Measurements from ENCODE around the gene DUSP14.
"Not testable (repeated sequence)": the region's sequence is repeated elsewhere in the genome, so short reads cannot be mapped to it uniquely, and the experiment has no call there.

DUSP14 gene

DNA sequence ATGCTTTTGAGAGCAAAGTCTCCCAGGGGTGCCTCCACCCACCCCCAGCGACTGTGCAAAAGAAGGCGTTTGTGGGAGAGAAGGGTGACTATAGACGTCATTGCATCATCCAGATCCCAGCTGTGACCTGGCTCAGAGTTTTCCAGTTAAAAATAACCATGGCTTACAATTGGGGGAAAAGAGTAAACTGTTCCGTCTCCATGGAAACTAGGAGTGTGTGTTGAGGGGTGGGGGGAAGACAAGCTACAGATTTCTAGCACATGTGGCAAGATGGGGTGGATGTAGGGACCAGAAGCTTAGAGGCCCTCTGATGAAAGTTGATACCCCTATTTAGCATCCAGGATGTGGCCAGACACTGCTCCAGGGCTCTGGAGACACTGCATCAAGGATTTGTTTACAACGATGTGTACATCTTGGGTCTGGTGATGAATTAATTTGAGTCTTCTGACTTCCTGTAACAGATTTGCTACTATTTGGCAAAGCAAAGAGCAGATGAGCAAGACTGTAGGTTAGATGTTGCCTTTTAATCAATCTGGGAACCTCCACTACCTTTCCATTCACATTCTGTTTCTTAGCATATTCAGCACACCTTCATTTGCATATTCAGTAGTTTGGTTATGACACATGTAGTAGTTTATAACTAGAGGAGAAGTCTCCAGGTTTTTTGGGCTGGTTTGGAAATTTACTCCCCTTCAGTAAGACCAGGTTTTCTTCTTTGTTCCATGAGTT lies 6.2 kb upstream of the DUSP14 start:
- peak; percentile 75 for DNase-seq (ENCODE audit: low spot score)

DNA sequence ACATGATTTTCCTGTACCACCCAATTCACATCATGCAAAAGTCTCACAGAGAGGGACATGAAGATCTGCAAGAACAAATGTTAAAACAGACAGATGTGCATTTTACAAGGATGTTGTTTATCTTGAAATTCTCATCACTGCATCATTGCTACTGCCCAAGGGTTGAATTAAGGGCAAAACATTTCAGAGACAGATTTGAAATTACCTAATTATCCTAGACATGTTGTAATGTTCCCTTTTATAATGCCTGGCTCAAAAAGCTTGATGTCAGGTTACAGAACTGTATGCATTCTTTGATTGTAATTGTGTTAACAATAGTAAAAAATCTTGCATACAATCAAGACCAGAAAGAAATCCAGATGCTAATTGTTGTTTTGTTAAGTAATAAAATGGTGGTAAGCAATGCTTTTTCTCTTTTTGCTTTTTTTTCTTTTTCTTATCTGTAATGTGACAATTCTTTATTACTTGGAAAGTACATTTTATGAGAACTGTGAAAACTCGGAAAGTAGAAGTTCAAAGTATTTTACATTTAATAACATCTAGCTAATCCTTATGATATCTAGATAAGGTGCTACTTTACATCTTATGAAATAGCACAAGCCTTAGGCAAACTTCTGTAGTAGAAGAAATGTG lies 3.6 kb upstream of the DUSP14 start:
- no peak for DNase-seq (ENCODE audit: low spot score)

DNA sequence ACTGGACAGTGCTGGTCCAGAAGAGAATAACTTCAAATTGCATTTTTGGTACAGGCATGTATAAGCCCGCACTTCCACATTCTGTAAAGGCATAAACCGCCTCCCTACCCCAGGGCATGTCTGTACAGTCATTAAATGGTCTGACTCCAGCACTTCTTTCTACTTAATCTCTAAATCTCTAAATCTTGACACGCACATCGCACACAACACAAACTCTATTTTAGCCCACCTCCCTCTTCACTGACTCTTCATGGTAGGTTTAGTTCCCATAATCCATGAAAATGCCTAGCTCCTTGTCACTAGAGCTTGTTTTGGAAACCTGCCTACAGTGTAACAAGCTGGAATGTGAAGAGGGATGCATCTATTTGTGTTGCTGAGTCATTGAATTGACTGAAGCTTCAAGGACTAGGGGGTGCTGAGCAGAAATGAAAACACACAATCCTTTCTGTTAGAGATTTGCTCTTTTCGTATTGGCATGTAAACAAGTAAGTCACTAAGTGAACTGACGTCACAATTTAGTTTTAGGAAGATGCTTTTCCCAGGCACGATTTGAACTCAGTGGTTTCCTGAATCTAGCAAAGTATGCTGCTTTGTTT lies 1.6 kb upstream of the DUSP14 start:
- DNase-seq (ENCODE audit: low spot score) = peak; percentile 80

DNA sequence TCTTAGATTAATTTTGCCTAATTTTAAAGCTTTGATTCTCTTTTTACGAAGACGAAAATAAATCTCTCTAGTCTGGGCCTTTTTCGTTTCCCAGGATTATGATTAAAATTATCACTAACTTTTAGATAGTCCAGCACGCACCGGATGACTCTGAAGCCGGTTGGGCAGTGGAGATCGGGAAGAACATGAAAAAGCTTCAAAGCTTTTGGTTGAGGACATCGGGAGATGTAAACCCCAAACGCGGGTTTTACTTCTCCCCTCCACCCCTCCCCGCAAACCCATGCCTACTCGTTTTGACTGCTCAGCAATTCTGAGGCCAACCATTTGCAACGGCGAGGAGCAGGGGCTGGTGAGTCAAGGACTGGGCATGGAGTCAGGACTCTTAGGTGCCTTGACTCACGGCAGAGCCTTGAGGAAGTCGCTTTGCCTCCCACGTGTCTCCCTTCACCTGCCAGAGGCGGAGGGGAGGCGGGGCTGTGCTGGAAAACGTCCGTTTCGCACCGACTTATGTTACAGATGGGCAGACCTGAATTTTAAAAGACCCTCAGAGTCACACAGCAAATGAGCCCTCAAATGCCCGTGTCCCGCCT lies 989 bp upstream of the DUSP14 start:
- DNase-seq (ENCODE audit: low spot score) = peak; percentile 83

DNA sequence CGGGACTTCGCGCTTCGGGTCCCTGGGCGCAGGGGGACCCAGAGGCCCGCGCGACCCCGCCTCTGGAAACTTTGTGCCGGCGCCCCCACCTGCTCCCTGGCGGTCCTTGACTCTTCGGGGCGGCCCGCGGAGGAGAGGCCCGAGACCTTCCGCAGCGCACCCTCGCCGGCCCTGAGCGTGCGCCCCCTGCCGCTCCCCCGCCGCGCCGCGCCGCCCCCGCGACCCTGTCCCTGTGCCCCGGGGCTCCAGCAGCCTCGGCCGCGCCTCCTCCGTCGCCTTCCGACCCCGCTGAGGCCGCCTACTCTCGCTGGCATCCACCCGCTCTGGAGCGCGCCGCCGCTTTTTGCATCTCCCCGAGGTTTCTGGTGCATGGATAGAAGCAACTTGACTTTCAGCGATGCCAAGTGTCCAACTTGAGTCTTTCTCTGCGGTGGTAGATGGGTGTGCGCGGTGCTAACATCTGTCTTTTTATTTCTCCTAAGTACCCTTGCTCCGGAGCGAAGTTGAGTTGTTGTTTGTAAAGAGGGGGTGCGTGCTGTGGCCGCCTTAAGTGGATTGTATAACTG lies 414 bp downstream of the DUSP14 start:
- peak; percentile 41 for DNase-seq (ENCODE audit: low spot score)

DNA sequence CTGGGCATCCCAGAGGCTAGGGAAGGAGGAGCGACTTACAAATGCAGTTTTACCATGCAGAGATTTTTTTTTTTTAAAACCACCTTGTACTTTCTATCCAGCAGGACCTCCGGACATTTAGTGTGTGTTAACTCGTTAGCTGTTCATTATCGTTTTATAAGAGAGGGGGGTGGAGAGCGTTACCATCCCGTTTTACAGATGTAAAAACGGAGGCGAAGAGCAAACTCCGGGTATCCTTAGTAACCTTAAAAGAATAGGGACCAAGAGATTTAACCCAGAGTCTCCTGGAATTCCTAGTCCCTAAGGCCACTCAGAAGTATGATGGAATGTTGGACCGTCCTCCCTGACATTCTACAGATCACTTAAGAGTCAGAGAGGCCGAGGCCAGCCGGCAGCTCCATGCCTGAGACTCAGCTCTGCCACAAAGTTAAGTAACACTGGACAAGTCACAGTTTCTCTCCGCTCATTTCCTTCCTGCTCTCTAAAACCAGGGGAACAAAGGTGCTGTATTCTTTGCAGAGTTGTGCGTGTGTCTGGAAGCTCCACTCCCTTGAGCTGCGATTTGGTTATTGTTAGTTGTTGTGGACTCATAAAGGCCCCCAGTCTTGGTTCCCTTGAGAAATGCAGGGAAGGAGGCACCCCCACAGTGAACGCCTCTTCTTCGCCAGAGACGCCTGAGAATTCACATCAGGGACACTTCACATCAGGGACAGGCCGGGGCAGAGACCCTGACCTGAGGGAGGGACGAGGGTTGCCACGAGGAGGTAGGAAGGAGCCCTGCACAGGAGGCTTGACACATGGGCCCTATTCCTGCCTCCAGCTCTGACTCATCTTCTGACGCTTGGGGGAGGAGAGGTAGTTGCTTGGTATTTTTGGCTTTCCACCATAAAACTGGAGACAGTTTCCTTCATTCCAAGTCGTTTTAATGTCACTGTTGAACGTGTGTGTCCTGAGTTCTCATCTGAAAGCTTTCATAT lies 1.2 kb downstream of the DUSP14 start:
- peak; percentile 83 for DNase-seq (ENCODE audit: low spot score)

DNA sequence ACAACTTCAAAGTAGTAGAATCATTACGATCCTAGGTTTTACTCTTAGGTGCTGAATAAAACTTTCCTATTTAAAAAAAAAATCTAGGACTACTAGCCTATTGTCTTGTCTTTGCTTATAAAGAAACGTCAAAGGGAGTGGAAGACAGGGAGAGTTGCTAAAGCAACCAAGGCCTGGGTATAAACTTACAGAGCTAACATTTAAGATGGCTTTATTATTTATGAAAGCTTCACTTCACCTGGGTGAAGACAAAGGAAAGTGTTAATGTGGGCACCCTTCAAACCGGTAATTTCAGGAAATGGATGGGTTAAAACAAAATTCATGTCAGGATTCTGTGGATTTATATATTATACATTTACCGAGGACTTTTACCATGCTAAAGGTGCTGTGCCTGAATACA lies 2.5 kb downstream of the DUSP14 start:
- DNase-seq (ENCODE audit: low spot score) = no peak

- peak; percentile 78 for DNase-seq (ENCODE audit: low spot score)
Measured at GRCh38 chr17:37493249-37494027, 3.7 kb downstream of the DUSP14 start.

GRCh38 chr17:37494401-37494831 lies 4.7 kb downstream of the DUSP14 start:
- DNase-seq (ENCODE audit: low spot score) = no peak

- DNase-seq (ENCODE audit: low spot score) = no peak
Measured at GRCh38 chr17:37494971-37495370, 5.3 kb downstream of the DUSP14 start.

GRCh38 chr17:37500378-37500777 lies 10.7 kb downstream of the DUSP14 start:
- DNase-seq (ENCODE audit: low spot score) = no peak

DNA sequence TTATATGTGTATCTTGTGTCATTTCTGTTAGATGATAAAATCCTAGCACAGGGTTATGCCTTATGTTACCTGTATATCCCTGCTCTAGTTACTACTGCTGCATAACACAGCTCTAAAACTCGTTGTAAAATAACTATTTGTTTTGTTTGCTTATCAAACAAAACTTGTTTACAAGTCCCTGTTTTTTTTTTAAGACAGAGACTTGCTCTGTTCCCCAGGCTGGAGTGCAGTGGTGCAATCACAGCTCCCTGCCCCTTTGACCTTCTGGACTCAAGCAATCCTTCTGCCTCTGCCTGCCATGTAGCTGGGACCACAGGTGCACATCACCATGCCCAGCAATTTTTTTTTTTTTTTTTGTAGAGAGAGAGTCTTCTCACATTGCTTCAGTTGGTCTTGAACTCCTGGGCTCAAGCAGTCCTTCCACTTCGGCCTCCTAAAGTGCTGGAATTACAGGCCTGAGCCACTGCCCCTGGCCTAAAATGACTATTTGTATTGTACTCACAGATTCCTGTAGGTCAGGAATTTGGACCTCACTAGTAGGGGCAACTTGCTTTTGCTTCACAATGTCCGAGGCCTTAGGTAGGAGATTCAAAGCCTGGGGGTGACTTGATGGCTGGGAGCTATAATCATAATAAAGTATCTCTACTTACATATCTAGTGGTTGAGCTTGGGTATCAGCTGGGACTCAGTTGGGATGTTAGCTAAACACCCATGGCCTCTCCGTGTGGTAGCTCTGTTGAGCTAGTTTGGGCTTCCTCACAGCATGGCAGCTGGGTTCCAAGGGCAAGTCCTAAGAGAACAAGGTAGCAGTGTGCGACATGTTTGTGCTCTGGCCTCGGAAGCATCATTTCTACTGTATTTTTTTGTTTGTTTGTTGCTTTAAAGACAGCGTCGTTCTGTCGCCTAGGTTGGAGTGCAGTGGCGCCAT lies 12.6 kb downstream of the DUSP14 start:
- no peak for DNase-seq (ENCODE audit: low spot score)

GRCh38 chr17:37503148-37503547 lies 13.5 kb downstream of the DUSP14 start:
- DNase-seq (ENCODE audit: low spot score) = no peak

DNA sequence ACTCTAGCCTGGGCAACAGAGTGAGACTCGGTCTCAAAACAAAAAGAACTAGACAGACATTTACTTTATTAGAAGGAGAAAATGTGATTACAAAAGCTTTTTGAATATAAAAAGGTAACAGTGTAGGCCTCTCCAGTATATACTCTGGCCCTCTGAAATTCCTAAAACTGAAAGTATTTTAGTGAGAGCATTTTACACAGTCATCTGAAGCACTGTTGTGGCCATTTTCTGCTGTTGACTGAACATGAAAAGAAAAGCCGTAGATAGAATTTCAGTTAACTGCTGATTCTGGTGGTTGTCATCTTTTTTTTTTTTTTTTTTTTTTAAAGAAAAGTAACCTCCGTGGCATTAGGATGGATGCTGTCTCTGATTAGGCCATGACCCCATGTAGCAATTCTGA lies 15.6 kb downstream of the DUSP14 start:
- DNase-seq (ENCODE audit: low spot score) = no peak

- DNase-seq (ENCODE audit: low spot score) = peak; percentile 29
Measured at GRCh38 chr17:37506678-37507077, 17.0 kb downstream of the DUSP14 start.

- DNase-seq (ENCODE audit: low spot score) = no peak
Measured at GRCh38 chr17:37507111-37507510, 17.4 kb downstream of the DUSP14 start.

GRCh38 chr17:37510056-37510455 lies 20.4 kb downstream of the DUSP14 start:
- DNase-seq (ENCODE audit: low spot score) = no peak

GRCh38 chr17:37511642-37512041 lies 22.0 kb downstream of the DUSP14 start:
- DNase-seq (ENCODE audit: low spot score) = not testable (repeated sequence)

GRCh38 chr17:37512442-37513068 lies 22.9 kb downstream of the DUSP14 start:
- DNase-seq (ENCODE audit: low spot score) = no peak

Data from AG08396 (cell line).